Germinal center (tissue), 1 donor: ENCODE data around the gene LGALS7.
"Not testable (repeated sequence)": the region's sequence is repeated elsewhere in the genome, so short reads cannot be mapped to it uniquely, and the experiment has no call there.

ENCODE experiments used
- DNase-seq: peaks from one replicate; pipeline ENCODE4 v3.0.0; 2012; ENCODE audit warnings: mixed read lengths, low spot score

Gene LGALS7

DNA sequence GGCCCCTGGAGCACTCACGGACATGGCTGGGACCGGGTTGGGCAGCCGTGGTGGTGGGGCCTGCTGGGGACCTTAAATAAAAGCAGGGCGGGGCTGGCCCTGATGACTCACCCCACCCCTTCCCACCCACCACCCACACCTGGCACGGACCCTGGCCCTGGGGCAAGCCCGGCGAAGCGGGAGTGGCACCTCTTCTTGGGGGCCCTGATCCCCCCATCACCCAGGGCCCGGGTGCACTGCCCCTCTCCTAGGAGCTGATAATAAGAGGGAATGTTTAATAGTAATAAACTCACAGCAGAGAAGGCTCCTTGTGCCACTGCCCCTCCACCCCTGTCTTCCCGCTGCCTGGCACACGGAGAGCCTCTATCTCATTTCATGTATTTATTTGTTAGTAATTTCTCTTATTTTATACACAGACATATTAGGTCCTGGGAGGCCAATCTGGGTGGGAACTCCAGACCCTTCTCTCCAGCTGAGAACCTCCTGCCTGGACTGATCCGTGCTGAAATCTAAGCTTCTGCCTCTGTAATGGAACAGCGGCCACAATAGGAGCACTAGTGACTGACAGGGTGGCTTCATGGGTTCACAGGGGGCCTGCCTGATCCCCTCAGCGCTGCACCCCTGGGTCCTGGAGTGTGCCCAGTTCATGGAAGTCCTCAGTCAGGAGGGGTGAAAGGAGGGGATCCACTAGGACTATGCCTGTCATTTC lies at the start of gene LGALS7:
Gene LGALS7 (minus strand): TSS at position 49 of the 709 bp plus-strand sequence. CDS start 25 bp downstream, at position 24.
- DNase-seq: no peak

DNA sequence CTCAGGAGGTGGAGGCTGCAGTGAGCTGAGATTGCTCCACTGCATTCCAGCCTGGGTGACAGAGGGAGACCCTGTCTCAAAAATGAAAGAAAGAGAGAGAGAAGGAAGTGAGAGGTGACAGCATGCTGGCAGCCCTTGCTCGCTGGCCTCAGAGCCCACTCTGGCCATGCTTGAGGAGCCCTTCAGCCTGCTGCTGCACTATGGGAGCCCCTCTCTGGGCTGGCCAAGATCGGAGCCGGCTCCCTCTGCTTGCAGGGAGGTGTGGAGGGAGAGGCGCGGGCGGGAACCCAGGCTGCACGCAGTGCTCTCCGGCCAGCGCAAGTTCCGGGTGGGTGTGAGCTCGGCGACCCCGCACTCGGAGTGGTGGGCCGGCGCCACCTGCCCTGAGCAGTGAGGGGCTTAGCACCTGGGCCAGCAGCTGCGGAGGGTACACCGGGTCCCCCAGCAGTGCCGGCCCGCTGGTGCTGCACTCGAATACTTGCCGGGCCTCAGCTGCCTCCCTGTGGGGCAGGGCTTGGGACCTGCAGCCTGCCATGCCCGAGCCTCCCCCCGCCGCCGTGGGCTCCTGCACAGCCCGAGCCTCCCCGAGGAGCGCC lies 48.0 kb upstream of the LGALS7 start:
- not testable (repeated sequence) for DNase-seq

DNA sequence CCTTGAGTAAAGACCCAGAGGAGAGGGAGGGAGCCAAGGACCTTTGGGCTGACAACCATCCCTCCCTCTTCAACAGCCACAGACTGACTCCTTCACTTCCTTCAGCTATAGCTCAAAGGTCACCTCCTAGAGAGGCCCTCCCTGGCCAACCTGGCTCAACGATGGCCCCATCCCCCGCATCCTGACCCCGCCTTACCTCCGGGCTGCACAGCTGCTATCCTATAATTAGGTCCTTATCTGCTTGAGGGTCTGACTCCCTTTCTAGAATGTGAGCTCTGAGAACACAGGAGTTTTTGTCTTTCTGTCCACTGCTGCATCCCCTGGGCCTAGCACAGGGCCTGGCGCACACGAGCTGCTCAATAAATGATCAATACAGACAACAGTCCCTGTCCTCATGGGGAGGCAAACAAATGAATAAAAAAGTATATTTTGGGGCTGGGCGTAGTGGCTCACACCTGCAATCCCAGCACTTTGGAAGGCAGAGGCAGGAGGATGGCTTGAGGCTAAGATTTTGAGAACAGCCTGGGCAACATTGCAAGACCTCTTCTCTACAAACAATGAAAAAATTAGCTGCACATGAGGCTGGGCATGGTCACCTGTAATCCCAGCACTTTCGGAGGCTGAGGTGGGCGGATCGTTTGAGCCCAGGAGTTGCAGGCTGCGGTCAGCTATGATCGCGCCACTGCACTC lies 46.1 kb upstream of the LGALS7 start:
- no peak for DNase-seq

DNA sequence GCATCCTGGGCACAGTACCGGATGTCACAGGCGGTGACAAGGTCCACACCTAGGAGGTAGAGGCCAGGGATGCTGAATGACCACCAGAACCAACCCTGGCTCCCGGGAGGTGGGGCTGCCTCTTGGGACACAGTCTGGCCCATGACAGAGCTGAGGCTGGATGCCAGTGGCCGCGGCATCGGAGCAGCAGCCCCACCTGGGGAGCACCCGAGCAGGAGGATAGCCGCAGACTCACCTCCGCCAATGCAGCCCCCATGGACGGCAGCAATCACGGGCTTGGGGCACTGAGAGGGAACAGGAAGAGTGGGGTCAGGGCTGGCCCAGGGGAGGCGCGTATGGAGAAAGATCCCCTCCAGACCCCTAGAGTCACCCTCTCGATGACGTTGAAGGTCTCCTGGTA lies 43.8 kb upstream of the LGALS7 start:
- DNase-seq: no peak

DNA sequence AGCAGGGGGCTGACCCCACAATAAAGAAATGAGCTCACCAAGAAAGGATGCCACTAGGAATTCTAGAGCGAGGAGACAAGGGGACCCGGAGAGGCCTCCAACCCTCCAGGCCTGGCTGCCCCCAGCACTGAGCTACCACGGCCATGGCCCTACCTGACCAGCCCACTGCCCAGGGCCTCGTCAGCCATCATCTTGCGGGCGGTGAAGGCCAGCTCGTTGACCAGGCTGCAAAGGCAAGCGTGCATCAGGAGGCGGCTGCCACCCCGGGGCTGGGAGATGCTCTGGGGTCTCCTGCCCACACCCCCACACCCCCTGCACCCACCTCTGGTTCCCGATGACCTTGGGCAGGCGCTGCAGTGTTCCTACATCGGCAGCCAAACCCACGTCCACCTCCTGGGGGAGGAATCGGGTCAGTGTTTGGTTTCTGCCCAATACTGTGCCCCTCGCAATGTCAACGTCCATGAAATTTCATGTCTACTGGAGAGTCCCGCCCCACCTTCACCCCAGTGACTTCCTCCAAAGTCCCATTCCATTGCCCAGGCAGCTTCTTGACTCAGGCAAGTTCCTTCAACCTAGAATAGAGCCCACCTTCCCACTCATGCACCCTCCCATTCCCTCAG lies 42.9 kb upstream of the LGALS7 start:
- no peak for DNase-seq

DNA sequence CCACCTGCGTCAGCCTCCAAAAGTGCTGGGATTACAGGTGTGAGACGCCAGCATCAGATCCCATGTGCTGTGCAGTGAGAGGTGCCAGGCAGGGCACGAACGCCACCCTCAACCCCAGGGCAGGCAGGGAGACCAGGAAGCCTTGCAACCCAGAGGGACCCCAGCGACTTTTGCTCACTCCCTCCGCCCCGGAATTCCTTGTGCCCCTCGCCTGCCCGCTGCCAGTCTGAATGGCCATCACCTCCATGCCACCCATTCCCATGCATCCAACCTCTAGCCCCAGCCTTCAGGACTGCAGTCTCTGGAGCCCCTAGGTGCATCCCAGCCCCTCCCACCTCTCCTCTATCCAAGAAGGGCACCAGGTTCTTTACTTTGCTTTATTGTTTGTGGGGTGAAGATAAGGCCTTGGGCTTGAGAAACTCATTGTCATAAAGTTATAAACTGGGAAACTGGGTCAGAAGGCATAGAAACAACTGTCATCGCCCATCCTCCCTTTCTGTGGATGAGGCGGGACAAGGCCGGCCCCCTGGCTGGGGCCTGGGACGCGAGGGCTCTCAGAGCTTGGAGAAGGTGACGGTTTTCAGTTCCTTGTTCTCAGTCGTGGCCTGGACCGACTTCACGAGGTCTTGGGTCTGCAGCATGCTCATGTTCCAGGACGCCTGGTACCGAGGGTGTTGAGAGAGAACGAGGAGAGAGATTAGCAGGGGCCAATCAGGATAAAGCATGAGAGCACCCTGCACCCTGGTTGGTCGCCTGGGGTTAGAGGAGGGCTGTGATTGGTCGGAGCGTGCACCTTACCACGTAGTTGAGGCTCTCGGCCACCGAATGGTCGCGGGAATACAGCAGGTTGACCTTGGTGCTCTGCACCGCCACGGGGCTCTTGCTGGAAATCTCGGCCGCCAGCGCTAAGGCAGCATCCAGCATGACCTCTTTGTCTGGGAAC lies 42.0 kb upstream of the LGALS7 start:
- DNase-seq: no peak

DNA sequence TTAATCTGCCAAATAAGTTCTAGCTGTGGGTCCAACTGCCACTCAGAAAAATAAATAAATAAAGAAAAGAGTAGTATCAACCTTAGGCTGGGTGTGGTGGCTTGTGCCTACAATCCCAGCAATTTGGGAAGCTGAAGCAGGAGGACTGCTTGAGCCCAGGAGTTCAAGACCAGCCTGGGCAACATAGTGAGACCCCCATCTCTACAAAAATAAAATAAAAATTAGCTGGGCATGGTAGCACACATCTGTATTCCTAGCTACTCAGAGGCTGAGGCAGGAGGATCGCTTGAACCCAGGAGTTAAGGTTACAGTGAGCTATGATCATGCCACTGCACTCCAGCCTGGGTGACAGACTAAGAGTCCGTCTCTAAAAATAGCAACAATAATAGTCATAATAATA lies 40.6 kb upstream of the LGALS7 start:
- not testable (repeated sequence) for DNase-seq

DNA sequence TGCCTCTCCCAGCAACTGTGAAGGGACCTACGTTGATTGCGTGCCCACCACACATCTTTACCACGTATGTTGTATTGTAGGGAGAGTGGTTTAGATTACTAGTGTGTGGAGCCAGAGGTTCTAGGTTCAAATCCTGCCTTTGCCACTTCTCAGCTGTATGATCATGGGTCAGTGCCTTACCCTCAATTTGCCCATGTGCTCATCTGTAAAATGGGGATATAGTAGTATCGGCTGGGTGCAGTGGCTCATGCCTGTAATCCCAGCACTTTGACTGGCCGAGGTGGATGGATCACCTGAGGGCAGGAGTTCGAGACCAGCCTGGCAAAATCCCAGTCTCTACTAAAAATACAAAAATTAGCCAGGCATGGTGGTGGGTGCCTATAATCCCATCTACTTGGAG lies 40.0 kb upstream of the LGALS7 start:
- no peak for DNase-seq

DNA sequence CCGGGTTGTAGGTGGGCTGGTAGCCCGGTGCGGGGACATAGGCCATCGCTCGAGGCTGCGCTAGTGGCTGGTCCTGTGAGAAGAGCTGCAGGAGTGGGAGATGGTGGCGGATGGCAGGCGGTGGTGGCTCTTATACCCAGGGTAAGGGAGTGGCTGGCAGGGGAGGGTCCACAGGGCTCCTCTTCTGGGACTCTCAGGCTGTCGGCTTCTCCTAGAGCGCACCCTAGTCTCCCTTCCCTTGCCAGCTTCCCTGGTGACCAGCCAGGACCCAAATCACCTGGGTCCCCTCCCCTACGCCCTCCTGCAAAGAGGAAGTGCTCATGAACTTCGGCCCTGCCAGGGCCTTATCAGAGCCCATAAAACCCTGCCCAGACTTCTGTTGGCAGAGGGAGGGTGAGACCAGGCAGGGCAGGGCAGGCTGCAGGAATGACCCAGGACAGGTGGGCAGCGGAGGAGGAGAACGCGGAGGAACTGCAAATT lies 39.6 kb upstream of the LGALS7 start, which contains the start of gene LGALS4:
Gene LGALS4 (minus strand): TSS at position 105 of the 480 bp plus-strand sequence. CDS start 59 bp downstream, at position 46.
- no peak for DNase-seq

DNA sequence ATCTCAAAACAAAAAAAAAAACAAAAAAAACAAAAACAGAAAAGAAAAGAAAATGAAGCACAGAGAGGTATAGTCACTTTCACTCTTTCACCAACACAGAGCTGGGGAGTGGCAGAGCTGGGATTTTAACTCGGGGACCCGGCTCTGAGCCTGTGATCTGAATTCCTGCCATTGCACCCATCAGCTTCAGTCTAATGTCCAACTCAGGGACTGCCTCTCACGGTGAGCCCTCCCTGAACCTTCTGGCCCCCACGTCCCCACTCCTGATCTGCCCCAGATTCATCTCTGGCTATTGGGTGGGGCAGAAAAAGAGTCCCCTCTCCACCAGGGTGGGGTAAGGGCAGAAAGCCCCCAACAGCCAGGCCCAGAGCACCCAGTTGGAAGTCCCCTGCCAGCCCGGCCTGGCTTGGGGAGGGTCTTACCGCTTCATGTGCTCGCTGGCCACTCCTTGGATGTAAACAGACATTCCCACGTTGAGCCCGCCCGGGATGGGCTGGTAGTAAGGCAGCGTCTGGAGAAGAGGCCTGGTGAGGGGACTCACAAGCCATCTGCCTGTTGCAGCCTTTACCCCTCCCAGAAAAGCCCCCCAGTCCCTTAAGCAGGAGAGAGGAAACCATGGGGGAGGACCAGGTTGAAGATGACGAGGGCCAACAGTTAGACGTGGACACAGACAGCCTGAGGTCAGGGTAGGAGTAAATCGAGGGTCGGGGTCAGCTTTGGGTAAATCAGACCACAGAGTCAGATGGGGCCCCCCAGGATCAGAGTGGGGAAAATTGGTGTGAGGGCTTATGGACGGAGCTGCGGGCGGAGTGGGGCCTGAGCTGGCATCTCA lies 38.9 kb upstream of the LGALS7 start:
- DNase-seq: no peak

DNA sequence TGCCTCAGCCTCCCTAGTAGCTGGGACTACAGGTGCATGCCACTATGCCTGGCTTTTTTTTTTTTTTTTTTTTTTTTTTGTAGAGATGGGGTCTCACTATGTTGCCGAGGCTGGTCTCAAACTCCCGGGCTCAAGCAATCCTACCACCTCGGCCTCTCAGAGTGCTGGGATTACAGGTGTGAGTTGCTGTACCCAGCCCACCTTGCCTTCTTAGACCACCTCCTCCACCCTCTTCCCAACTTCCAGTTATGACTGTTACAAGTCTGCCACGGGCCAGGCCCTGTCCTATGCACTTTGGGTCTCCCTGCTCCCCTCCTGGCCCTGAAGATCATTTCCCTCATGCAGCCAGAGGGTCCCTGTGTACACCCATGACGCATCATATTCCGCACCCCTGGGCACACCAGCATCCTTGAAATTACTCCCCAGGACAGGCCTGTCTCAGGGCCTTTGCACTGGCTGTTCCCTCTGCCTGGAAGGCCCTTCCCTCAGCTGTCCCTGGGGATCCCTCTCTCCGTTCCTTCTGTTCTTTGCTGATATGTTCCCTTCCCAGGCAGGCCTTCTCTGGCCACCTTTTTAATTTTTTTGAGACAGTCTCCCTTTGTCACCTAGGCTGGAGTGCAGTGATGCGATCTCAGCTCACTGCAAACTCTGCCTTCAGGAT lies 36.4 kb upstream of the LGALS7 start:
- no peak for DNase-seq

DNA sequence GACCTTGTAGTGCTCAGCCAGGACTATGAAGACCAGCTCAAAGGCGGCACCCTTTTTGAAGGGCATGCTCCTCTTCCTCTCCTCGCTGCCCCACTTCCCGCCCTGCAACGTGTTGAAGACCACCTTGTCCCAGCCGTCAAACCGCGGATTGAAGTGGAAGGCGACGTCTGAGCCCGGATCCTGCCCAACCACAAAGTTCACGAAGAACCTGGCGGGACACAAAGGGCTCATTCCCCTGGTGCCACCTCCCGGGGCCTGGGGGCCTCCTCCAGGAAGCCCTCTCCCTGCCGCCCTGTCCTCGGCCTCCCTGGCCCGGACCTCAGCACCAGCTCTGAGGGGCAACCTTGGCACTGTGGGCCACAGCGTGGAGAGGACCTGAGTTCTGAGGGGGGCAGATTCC lies 35.4 kb upstream of the LGALS7 start:
- no peak for DNase-seq

DNA sequence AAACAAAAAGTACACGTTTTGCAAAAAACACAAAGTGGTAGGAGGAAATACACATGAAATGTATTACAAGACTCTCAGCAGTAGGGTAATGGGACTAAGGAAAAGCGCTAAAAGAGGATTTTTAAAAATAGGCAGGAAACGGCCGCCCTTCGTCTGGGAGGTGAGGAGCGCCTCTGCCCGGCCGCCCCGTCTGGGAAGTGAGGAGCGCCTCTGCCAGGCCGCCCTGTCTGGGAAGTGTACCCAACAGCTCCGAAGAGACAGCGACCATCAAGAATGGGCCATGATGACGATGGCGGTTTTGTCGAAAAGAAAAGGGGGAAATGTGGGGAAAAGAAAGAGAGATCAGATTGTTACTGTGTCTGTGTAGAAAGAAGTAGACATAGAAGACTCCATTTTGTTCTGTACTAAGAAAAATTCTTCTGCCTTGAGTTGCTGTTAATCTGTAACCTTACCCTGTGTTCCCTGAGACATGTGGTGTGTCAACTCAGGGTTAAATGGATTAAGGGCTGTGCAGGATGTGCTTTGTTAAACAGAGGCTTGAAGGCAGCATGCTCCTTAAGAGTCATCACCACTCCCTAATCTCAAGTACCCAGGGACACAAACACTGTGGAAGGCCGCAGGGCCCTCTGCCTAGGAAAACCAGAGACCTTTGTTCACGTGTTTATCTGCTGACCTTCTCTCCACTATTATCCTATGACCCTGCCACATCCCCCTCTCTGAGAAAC lies 34.2 kb upstream of the LGALS7 start:
- not testable (repeated sequence) for DNase-seq

DNA sequence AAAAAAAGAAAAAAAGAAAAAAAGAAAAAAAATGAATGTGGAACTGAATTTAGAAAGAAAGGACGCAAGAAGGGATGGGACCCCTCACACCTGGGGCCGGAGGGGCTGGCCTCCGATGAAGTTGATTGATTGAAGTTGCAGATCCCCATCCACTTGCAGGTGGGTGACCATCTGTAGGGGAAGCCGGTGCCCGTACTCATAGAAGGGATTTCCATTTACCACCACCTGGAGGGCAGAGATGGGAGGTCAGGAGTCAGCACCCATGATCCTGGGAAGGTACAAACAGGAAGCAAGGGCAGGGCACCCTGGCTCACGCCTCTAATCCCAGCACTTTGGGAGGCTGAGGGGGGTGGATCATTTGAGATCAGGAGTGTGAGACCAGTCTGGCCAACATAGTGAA lies 33.1 kb upstream of the LGALS7 start:
- DNase-seq: no peak

DNA sequence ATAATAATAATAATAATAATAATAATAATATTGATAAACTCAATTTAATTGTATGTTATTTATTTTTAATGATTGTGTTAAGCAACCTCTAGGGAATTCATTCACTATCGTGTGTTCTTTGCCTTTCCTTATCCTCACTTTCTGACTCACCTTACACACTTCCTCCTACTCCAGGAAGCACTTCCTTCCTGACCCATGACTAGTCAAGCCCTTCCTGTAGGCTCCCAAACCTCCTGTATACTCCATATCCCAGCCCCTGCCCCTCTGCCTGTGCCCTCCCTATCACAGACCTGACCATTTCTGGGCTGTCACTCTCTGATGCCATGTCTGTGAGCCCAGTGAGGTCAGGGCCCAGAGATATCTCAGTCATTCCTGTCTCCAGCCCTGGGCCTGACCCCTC lies 31.9 kb upstream of the LGALS7 start:
- no peak for DNase-seq

DNA sequence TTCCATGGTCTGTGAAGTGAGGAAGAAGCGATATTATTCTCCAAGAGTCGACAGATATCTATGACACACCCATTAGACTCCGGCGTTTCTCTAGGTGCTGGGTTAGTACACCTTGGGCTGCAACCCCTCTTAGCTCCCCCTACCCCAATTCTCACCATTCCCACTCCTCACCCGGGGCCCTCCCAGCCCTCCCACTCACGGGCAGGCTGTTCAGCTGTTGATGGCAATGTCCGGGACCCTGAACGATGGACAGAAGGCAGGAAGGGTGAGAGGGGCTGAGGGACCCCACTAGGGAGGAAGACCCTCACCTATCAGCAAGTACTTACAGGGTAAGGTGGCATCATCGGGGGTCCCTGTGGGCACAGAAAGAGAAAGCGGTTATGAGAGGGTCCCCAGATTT lies 30.2 kb upstream of the LGALS7 start:
- no peak for DNase-seq

DNA sequence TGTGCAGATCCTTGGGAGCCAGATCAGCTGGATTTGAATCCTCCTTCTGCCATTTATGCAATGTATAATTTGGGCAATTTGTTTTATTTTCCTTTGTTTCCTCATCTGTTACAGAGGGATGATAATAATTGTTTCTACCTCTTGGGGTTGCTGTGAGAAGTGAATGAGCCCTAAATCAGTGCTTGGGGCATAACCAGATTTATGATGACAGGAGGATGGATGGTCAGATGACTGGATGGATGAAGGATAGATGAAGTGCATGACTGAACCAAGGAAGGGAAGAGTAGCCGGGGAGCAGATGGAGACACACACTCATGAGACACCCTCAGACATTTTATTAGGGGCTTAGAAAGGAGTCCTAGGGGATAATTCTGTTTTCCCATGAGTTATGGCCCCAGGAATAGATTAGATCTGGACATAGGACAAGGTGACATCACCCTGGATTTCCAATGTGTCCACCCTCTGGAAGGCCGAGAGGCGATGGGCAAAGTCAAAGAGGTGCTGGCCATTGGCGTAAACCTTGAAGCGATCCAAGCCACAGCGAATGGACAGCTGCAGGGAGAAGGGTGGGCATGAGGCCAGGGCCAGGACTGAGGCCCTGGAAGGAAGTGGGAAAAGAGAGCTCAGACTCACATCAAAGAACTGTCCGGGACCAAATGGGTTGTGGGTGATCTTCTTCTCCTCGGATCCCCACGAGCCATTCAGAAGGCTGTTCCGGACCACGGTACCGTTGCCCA lies 28.2 kb upstream of the LGALS7 start:
- DNase-seq: no peak

DNA sequence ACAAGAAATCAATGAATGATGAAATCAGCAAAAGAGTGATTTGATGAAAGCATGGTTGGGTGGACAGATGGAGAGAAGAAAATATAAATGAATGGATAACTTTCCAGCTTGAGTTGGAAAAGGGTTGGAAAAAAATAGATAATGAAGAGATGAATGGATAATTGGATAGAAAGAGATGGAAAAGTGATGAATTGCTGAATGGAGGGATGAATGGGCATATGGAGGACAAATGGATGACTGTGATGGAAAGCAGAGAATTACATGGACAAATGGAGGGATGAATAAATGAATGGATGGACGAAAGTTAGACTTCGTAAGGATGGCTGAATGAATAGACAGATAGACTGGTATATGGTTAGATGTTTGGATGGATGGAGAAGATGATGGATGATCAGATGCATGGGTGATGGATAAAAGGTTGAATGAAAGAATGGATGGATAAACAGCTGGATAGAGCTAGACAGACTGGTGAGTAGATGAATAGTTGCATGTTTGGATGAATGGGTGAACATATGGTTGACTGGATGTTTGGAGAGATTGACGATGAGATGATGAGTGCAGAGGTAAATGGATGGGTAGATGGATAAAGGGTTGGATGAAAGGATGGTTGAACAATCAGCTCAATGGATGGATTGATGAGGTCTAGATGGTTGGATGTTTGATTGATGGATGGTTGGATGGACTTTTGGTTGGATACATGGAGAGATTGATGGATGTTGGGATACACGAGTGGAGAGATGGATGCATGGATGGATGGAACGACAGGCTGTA lies 27.4 kb upstream of the LGALS7 start:
- DNase-seq: no peak
